DMS79 (cell line): Measurements from ENCODE around the gene VPS26C.
"Not testable (repeated sequence)": the region's sequence is repeated elsewhere in the genome, so short reads cannot be mapped to it uniquely, and the experiment has no call there.

ENCODE experiments used
- DNase-seq: peaks from one replicate; lab custom pipeline; 2025; lab: John Stamatoyannopoulos, UW

The VPS26C gene

GRCh38 chr21:37230632-37231248, 36.4 kb downstream of the VPS26C start:
- DNase-seq, result no peak

- no peak for DNase-seq
Observed at GRCh38 chr21:37228003-37228400, 39.1 kb downstream of the VPS26C start.

- no peak for DNase-seq
Observed at GRCh38 chr21:37227071-37228002, 39.8 kb downstream of the VPS26C start.

GRCh38 chr21:37226041-37226920, 40.9 kb downstream of the VPS26C start:
- DNase-seq, result no peak

- DNase-seq, result no peak
Observed at GRCh38 chr21:37224861-37225839, 42.0 kb downstream of the VPS26C start.

GRCh38 chr21:37223804-37224345, 43.3 kb downstream of the VPS26C start:
- no peak for DNase-seq

- DNase-seq, result not testable (repeated sequence)
Observed at GRCh38 chr21:37222248-37222647, 44.9 kb downstream of the VPS26C start.

GRCh38 chr21:37220981-37221664, 46.0 kb downstream of the VPS26C start:
- DNase-seq, result peak; percentile 90

- DNase-seq, result no peak
Observed at GRCh38 chr21:37220433-37220980, 46.6 kb downstream of the VPS26C start.

GRCh38 chr21:37219761-37220432, 47.2 kb downstream of the VPS26C start:
- no peak for DNase-seq

- DNase-seq, result no peak
Observed at GRCh38 chr21:37214952-37215351, 52.2 kb downstream of the VPS26C start.

GRCh38 chr21:37210799-37211198, 56.3 kb downstream of the VPS26C start:
- DNase-seq, result no peak

- no peak for DNase-seq
Observed at GRCh38 chr21:37210130-37210529, 57.0 kb downstream of the VPS26C start.

- DNase-seq, result no peak
Observed at GRCh38 chr21:37208741-37209225, 58.4 kb downstream of the VPS26C start.

- DNase-seq, result no peak
Observed at GRCh38 chr21:37208056-37208721, 58.9 kb downstream of the VPS26C start.

GRCh38 chr21:37207441-37208009, 59.6 kb downstream of the VPS26C start:
- no peak for DNase-seq

GRCh38 chr21:37206496-37206895, 60.6 kb downstream of the VPS26C start:
- DNase-seq, result no peak

- DNase-seq, result no peak
Observed at GRCh38 chr21:37204580-37204979, 62.6 kb downstream of the VPS26C start.
